ENCODE results near the gene P2RY2. TPM values are rescaled to one million over a fixed set of nuclear protein-coding genes. Genes with fewer than 3 reads are reported as not detected.

Gene P2RY2
- total RNA-seq, 1 experiment from 2014 or later, result 1.2 TPM

DNA sequence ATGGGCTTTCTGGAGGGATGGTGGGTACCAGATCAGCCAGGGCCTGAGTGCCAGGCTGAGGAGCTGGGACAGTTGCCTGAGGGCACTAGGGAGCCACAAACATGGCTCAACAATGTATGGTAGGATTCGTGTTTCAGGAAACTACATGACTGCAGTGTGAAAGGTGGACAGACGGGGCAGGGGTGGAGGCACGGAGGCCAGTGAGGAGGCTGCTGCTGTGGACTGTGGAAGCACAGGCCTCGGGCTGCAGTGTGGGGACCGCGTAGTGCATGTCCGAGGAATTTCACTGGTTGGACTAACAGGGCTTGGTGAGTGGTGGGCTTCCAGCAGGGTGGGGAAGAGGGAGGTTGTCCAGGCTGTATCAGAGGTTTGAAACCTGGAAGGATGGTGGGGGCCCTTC is 7.8 kb downstream of the P2RY2 start:
- Mint-ChIP-seq H3K9me3 (no peaks in the 10 kb centered on the region), H3K4me1 (peaks cover 27% of the 10 kb centered on the region), H3K4me3 (no peak overlapping the region), H3K36me3 (no peaks in the 10 kb centered on the region), H3K27me3 (ENCODE audit: low read depth) (peaks cover 13% of the 10 kb centered on the region), H3K27ac (no peak overlapping the region)
- ATAC-seq, result no peak
- ChIA-PET POLR2A (no interaction called here), CTCF (interaction anchor here (1.1 to 2.2 kb wide), 2 partner anchors 11 to 19 kb away, joined by 4 to 11 read pairs; no protein-coding TSS in a partner anchor)
- TF ChIP-seq, protein P1, sequence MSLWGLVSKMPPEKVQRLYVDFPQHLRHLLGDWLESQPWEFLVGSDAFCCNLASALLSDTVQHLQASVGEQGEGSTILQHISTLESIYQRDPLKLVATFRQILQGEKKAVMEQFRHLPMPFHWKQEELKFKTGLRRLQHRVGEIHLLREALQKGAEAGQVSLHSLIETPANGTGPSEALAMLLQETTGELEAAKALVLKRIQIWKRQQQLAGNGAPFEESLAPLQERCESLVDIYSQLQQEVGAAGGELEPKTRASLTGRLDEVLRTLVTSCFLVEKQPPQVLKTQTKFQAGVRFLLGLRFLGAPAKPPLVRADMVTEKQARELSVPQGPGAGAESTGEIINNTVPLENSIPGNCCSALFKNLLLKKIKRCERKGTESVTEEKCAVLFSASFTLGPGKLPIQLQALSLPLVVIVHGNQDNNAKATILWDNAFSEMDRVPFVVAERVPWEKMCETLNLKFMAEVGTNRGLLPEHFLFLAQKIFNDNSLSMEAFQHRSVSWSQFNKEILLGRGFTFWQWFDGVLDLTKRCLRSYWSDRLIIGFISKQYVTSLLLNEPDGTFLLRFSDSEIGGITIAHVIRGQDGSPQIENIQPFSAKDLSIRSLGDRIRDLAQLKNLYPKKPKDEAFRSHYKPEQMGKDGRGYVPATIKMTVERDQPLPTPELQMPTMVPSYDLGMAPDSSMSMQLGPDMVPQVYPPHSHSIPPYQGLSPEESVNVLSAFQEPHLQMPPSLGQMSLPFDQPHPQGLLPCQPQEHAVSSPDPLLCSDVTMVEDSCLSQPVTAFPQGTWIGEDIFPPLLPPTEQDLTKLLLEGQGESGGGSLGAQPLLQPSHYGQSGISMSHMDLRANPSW (CRISPR knock-in tag; conservative IDR thresholded peaks at IDR 0.05; ENCODE audit: low read depth), result no peak
- TF ChIP-seq, protein P2, sequence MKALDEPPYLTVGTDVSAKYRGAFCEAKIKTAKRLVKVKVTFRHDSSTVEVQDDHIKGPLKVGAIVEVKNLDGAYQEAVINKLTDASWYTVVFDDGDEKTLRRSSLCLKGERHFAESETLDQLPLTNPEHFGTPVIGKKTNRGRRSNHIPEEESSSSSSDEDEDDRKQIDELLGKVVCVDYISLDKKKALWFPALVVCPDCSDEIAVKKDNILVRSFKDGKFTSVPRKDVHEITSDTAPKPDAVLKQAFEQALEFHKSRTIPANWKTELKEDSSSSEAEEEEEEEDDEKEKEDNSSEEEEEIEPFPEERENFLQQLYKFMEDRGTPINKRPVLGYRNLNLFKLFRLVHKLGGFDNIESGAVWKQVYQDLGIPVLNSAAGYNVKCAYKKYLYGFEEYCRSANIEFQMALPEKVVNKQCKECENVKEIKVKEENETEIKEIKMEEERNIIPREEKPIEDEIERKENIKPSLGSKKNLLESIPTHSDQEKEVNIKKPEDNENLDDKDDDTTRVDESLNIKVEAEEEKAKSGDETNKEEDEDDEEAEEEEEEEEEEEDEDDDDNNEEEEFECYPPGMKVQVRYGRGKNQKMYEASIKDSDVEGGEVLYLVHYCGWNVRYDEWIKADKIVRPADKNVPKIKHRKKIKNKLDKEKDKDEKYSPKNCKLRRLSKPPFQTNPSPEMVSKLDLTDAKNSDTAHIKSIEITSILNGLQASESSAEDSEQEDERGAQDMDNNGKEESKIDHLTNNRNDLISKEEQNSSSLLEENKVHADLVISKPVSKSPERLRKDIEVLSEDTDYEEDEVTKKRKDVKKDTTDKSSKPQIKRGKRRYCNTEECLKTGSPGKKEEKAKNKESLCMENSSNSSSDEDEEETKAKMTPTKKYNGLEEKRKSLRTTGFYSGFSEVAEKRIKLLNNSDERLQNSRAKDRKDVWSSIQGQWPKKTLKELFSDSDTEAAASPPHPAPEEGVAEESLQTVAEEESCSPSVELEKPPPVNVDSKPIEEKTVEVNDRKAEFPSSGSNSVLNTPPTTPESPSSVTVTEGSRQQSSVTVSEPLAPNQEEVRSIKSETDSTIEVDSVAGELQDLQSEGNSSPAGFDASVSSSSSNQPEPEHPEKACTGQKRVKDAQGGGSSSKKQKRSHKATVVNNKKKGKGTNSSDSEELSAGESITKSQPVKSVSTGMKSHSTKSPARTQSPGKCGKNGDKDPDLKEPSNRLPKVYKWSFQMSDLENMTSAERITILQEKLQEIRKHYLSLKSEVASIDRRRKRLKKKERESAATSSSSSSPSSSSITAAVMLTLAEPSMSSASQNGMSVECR (CRISPR knock-in tag; IDR thresholded peaks at IDR 0.05; ENCODE audit: borderline replicate concordance), result no peak
- TF ChIP-seq, protein P3, sequence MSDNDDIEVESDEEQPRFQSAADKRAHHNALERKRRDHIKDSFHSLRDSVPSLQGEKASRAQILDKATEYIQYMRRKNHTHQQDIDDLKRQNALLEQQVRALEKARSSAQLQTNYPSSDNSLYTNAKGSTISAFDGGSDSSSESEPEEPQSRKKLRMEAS (CRISPR knock-in tag; IDR thresholded peaks at IDR 0.05), result no peak
- TF ChIP-seq, protein P4, sequence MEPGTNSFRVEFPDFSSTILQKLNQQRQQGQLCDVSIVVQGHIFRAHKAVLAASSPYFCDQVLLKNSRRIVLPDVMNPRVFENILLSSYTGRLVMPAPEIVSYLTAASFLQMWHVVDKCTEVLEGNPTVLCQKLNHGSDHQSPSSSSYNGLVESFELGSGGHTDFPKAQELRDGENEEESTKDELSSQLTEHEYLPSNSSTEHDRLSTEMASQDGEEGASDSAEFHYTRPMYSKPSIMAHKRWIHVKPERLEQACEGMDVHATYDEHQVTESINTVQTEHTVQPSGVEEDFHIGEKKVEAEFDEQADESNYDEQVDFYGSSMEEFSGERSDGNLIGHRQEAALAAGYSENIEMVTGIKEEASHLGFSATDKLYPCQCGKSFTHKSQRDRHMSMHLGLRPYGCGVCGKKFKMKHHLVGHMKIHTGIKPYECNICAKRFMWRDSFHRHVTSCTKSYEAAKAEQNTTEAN (CRISPR knock-in tag; IDR thresholded peaks at IDR 0.05), result no peak
- TF ChIP-seq FOXP1 (CRISPR knock-in tag; IDR thresholded peaks at IDR 0.05; ENCODE audit: borderline replicate concordance) (no peak), MXD4 (CRISPR knock-in tag; IDR thresholded peaks at IDR 0.05; ENCODE audit: borderline replicate concordance) (no peak), RELA (CRISPR knock-in tag; IDR thresholded peaks at IDR 0.05; ENCODE audit: borderline replicate concordance) (no peak), ZNF232 (CRISPR knock-in tag; IDR thresholded peaks at IDR 0.05) (no peak), ETV6 (CRISPR knock-in tag; IDR thresholded peaks at IDR 0.05) (no peak), FOXJ3 (CRISPR knock-in tag; IDR thresholded peaks at IDR 0.05; ENCODE audit: borderline replicate concordance) (no peak), TP53 (CRISPR knock-in tag; IDR thresholded peaks at IDR 0.05) (no peak), NFATC4 (CRISPR knock-in tag; IDR thresholded peaks at IDR 0.05) (no peak), ELF4 (CRISPR knock-in tag; IDR thresholded peaks at IDR 0.05; ENCODE audit: low read depth) (no peak), JAZF1 (CRISPR knock-in tag; IDR thresholded peaks at IDR 0.05) (no peak), RORB (CRISPR knock-in tag; IDR thresholded peaks at IDR 0.05) (no peak)
- TF ChIP-seq, protein P5, sequence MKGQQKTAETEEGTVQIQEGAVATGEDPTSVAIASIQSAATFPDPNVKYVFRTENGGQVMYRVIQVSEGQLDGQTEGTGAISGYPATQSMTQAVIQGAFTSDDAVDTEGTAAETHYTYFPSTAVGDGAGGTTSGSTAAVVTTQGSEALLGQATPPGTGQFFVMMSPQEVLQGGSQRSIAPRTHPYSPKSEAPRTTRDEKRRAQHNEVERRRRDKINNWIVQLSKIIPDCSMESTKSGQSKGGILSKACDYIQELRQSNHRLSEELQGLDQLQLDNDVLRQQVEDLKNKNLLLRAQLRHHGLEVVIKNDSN (CRISPR knock-in tag; IDR thresholded peaks at IDR 0.05), result no peak
- TF ChIP-seq, protein P6, sequence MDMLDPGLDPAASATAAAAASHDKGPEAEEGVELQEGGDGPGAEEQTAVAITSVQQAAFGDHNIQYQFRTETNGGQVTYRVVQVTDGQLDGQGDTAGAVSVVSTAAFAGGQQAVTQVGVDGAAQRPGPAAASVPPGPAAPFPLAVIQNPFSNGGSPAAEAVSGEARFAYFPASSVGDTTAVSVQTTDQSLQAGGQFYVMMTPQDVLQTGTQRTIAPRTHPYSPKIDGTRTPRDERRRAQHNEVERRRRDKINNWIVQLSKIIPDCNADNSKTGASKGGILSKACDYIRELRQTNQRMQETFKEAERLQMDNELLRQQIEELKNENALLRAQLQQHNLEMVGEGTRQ (CRISPR knock-in tag; IDR thresholded peaks at IDR 0.05), result no peak
- TF ChIP-seq, protein P7, sequence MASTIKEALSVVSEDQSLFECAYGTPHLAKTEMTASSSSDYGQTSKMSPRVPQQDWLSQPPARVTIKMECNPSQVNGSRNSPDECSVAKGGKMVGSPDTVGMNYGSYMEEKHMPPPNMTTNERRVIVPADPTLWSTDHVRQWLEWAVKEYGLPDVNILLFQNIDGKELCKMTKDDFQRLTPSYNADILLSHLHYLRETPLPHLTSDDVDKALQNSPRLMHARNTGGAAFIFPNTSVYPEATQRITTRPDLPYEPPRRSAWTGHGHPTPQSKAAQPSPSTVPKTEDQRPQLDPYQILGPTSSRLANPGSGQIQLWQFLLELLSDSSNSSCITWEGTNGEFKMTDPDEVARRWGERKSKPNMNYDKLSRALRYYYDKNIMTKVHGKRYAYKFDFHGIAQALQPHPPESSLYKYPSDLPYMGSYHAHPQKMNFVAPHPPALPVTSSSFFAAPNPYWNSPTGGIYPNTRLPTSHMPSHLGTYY (CRISPR knock-in tag; IDR thresholded peaks at IDR 0.05), result no peak
- TF ChIP-seq, protein P8, sequence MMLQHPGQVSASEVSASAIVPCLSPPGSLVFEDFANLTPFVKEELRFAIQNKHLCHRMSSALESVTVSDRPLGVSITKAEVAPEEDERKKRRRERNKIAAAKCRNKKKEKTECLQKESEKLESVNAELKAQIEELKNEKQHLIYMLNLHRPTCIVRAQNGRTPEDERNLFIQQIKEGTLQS (CRISPR knock-in tag; conservative IDR thresholded peaks at IDR 0.05), result no peak
- TF ChIP-seq, protein P9, sequence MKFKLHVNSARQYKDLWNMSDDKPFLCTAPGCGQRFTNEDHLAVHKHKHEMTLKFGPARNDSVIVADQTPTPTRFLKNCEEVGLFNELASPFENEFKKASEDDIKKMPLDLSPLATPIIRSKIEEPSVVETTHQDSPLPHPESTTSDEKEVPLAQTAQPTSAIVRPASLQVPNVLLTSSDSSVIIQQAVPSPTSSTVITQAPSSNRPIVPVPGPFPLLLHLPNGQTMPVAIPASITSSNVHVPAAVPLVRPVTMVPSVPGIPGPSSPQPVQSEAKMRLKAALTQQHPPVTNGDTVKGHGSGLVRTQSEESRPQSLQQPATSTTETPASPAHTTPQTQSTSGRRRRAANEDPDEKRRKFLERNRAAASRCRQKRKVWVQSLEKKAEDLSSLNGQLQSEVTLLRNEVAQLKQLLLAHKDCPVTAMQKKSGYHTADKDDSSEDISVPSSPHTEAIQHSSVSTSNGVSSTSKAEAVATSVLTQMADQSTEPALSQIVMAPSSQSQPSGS (CRISPR knock-in tag; IDR thresholded peaks at IDR 0.05; ENCODE audit: borderline replicate concordance, low read depth), result no peak
- no peak for DNase-seq (ENCODE audit: low spot score)

Data from WTC11 (cell line).